Suprapubic skin (tissue), 4 donors: ENCODE results near the gene MMADHC.

Experiments
- EP300 ChIP-seq: sonication (generic); formaldehyde crosslinking; IDR thresholded peaks from one replicate; pipeline ENCODE4 v1.6.1; 2017; ENCODE audit warnings: antibody characterized with exemption
- POLR2A ChIP-seq, 2 donors: fragments of 450-650 bp; IDR thresholded peaks; one replicate each; pipeline ENCODE4 v1.6.1; 2017; ENCODE audit warnings: antibody characterized with exemption in 2 of 2, mild to moderate bottlenecking in 2 of 2, moderate library complexity in 2 of 2
- POLR2AphosphoS5 ChIP-seq, 3 donors: sonication (generic); formaldehyde crosslinking; IDR thresholded peaks; one replicate each; pipeline ENCODE4 v1.6.1; 2017; ENCODE audit warnings: antibody characterized with exemption in 3 of 3

GRCh38 chr2:149586063-149586462 lies 1.5 kb downstream of the MMADHC start:
- TF ChIP-seq EP300 (no peak), POLR2A (IDR thresholded peaks at IDR 0.05) (no peak), POLR2AphosphoS5 (IDR thresholded peaks at IDR 0.05) (no peak)
